Measurements from ENCODE around the gene ITGB2. TPM values are rescaled to one million over a fixed set of nuclear protein-coding genes. Genes with fewer than 3 reads are reported as not detected.

Gene ITGB2
- polyA plus RNA-seq, 2 donors: 7.3 to 10.0 TPM

DNA sequence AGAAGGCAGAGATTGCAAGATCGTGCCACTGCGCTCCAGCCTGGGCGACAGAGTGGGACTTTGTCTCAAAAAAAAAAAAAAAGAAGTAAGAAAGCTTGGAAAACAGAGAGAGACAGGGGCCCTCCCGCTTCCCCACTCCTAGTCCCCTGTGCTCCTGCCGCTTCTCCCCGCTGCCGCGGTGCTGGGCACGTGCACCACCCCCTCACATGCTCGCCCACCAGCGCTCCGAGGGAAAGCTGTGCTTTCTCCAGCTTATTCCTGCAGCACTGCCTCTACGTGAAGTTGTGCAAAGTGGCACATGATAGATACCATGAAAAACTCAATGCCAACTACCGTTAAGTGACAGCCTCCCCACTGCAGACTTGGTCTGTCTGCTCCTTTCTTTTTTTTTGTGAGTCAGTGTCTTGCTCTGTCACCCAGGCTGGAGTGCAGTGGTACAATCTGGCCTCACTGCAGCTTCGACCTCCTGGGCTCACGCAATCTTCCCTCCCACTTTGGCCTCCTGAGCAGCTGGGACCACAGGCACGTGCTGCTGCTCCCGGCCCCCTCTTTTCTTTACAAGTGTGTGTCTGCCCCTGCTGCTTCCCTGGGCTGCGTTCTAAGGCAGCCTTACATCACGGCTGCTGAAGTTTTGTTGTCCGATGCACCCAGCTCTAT lies 34.6 kb upstream of the ITGB2 start:
- no peaks in the 10 kb centered on the region for H3K27me3 ChIP-seq (ENCODE audit: control insufficient read depth in 1 of 2, insufficient read depth in 2 of 2, low read length in 2 of 2)
- 90 to 91% methylated on average over 21 of the region's 21 CpGs for WGBS, 2 donors
- no peak overlapping the region for H3K4me3 ChIP-seq (ENCODE audit: low read depth in 1 of 2, low read length in 2 of 2)
- no peaks in the 10 kb centered on the region for H3K9me3 ChIP-seq (ENCODE audit: control insufficient read depth in 2 of 2, insufficient read depth in 1 of 2, low read depth in 1 of 2, low read length in 1 of 2)
- peaks cover 0 to 34% of the 10 kb centered on the region in 2 donors for H3K36me3 ChIP-seq (ENCODE audit: control insufficient read depth in 2 of 2, insufficient read depth in 2 of 2, low read length in 1 of 2)
- peaks cover 12 to 18% of the 10 kb centered on the region in 2 donors for H3K4me1 ChIP-seq (ENCODE audit: control insufficient read depth in 2 of 2, insufficient read depth in 2 of 2, low read length in 1 of 2)
- H3K27ac ChIP-seq (ENCODE audit: low read depth in 2 of 2, low read length in 1 of 2): no peak overlapping the region

- Histone ChIP-seq H3K36me3 (ENCODE audit: control insufficient read depth in 2 of 2, insufficient read depth in 2 of 2, low read length in 1 of 2) (peaks cover 0 to 32% of the 10 kb centered on the region in 2 donors), H3K4me1 (ENCODE audit: control insufficient read depth in 2 of 2, insufficient read depth in 2 of 2, low read length in 1 of 2) (peaks cover 8 to 14% of the 10 kb centered on the region in 2 donors), H3K4me3 (ENCODE audit: low read depth in 1 of 2, low read length in 2 of 2) (no peak overlapping the region), H3K9me3 (ENCODE audit: control insufficient read depth in 2 of 2, insufficient read depth in 1 of 2, low read depth in 1 of 2, low read length in 1 of 2) (no peaks in the 10 kb centered on the region), H3K27me3 (ENCODE audit: control insufficient read depth in 1 of 2, insufficient read depth in 2 of 2, low read length in 2 of 2) (no peaks in the 10 kb centered on the region), H3K27ac (ENCODE audit: low read depth in 2 of 2, low read length in 1 of 2) (no peak overlapping the region)
- WGBS, 2 donors: 94 to 97% methylated on average over 22 of the region's 22 CpGs
Measured at GRCh38 chr21:44954281-44954771, 33.6 kb upstream of the ITGB2 start.

GRCh38 chr21:44953628-44954021 lies 32.9 kb upstream of the ITGB2 start:
- H3K4me3 ChIP-seq (ENCODE audit: low read depth in 1 of 2, low read length in 2 of 2): no peak overlapping the region
- H3K4me1 ChIP-seq (ENCODE audit: control insufficient read depth in 2 of 2, insufficient read depth in 2 of 2, low read length in 1 of 2): peaks cover 8 to 14% of the 10 kb centered on the region in 2 donors
- H3K36me3 ChIP-seq (ENCODE audit: control insufficient read depth in 2 of 2, insufficient read depth in 2 of 2, low read length in 1 of 2): peaks cover 0 to 35% of the 10 kb centered on the region in 2 donors
- WGBS, 2 donors: 91 to 93% methylated on average over 13 of the region's 13 CpGs
- no peaks in the 10 kb centered on the region for H3K9me3 ChIP-seq (ENCODE audit: control insufficient read depth in 2 of 2, insufficient read depth in 1 of 2, low read depth in 1 of 2, low read length in 1 of 2)
- no peak overlapping the region for H3K27ac ChIP-seq (ENCODE audit: low read depth in 2 of 2, low read length in 1 of 2)
- no peaks in the 10 kb centered on the region for H3K27me3 ChIP-seq (ENCODE audit: control insufficient read depth in 1 of 2, insufficient read depth in 2 of 2, low read length in 2 of 2)

DNA sequence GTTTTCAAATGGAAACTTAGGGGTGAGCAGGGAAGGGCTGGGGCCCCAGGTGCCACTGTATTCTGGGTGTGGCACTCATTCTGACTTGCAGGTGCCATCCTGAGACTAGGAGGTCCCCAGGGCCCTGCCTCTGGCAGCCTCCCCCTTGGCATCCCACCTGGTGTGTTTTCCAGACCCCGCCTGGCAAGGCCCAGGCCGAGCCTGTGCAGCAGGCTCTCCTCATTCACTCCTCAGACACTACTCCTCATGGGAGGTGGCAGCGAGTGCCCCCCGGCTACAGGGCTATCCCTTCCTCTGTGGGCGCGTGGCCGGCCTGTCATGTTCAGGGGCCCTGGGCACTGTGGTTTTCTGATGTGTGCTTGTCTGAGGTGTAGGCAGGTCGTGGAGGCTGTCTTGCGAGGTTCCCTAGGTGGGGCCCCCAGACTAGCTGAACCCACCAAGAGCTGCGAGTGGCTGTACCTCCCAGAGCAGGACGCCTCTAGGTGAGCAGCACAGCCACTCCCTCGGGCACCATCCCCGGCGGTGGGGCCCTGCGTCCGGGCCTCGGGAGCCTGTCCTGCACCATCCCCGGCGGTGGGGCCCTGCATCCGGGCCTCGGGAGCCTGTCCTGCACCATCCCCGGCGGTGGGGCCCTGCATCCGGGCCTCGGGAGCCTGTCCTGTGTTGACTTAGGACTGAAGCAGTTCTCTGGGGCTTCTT lies 32.4 kb upstream of the ITGB2 start:
- 88 to 92% methylated on average over 25 of the region's 25 CpGs for WGBS, 2 donors
- Histone ChIP-seq H3K36me3 (ENCODE audit: control insufficient read depth in 2 of 2, insufficient read depth in 2 of 2, low read length in 1 of 2) (peaks cover 0 to 32% of the 10 kb centered on the region in 2 donors), H3K27ac (ENCODE audit: low read depth in 2 of 2, low read length in 1 of 2) (no peak overlapping the region)

GRCh38 chr21:44952116-44952928 lies 31.6 kb upstream of the ITGB2 start:
- H3K36me3 ChIP-seq (ENCODE audit: control insufficient read depth in 2 of 2, insufficient read depth in 2 of 2, low read length in 1 of 2): peaks cover 0 to 34% of the 10 kb centered on the region in 2 donors
- no peak overlapping the region for H3K27ac ChIP-seq (ENCODE audit: low read depth in 2 of 2, low read length in 1 of 2)
- WGBS, 2 donors: 79 to 81% methylated on average over 24 of the region's 24 CpGs
- peaks cover 0 to 7% of the 10 kb centered on the region in 2 donors for H3K4me1 ChIP-seq (ENCODE audit: control insufficient read depth in 2 of 2, insufficient read depth in 2 of 2, low read length in 1 of 2)
- H3K4me3 ChIP-seq (ENCODE audit: low read depth in 1 of 2, low read length in 2 of 2): no peak overlapping the region
- no peaks in the 10 kb centered on the region for H3K27me3 ChIP-seq (ENCODE audit: control insufficient read depth in 1 of 2, insufficient read depth in 2 of 2, low read length in 2 of 2)
- H3K9me3 ChIP-seq (ENCODE audit: control insufficient read depth in 2 of 2, insufficient read depth in 1 of 2, low read depth in 1 of 2, low read length in 1 of 2): no peaks in the 10 kb centered on the region

More for the DNA sequence above, 32.4 kb upstream of the ITGB2 start:
- Histone ChIP-seq H3K4me3 (ENCODE audit: low read depth in 1 of 2, low read length in 2 of 2) (no peak overlapping the region), H3K9me3 (ENCODE audit: control insufficient read depth in 2 of 2, insufficient read depth in 1 of 2, low read depth in 1 of 2, low read length in 1 of 2) (no peaks in the 10 kb centered on the region), H3K27me3 (ENCODE audit: control insufficient read depth in 1 of 2, insufficient read depth in 2 of 2, low read length in 2 of 2) (no peaks in the 10 kb centered on the region), H3K4me1 (ENCODE audit: control insufficient read depth in 2 of 2, insufficient read depth in 2 of 2, low read length in 1 of 2) (peaks cover 4 to 9% of the 10 kb centered on the region in 2 donors)

- Histone ChIP-seq H3K27me3 (ENCODE audit: control insufficient read depth in 1 of 2, insufficient read depth in 2 of 2, low read length in 2 of 2) (no peaks in the 10 kb centered on the region), H3K4me3 (ENCODE audit: low read depth in 1 of 2, low read length in 2 of 2) (no peak overlapping the region), H3K4me1 (ENCODE audit: control insufficient read depth in 2 of 2, insufficient read depth in 2 of 2, low read length in 1 of 2) (peaks cover 0 to 7% of the 10 kb centered on the region in 2 donors), H3K36me3 (ENCODE audit: control insufficient read depth in 2 of 2, insufficient read depth in 2 of 2, low read length in 1 of 2) (peaks cover 0 to 31% of the 10 kb centered on the region in 2 donors), H3K9me3 (ENCODE audit: control insufficient read depth in 2 of 2, insufficient read depth in 1 of 2, low read depth in 1 of 2, low read length in 1 of 2) (no peaks in the 10 kb centered on the region), H3K27ac (ENCODE audit: low read depth in 2 of 2, low read length in 1 of 2) (no peak overlapping the region)
- 86 to 88% methylated on average over 31 of the region's 31 CpGs for WGBS, 2 donors
Measured at GRCh38 chr21:44951186-44951915, 30.7 kb upstream of the ITGB2 start.

DNA sequence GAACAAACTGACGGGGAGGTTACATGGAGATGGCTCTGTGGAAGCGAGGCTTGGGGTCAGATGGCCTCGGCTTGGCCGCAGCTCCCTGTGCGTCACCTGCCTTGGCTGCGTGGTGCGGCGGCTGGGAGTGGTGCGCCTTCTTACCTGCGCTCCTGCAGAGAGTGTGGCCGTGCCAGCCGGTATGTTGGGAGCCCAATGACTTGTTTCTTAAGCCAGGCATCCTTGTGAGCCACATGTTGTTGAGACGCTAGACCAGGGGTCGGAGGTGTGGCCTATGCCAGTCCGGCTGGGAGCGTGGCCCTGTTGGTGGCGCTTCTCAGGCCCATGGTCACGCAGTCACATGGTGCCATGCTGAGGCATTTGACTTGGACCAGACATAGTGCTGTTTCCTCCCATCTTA lies 29.7 kb upstream of the ITGB2 start:
- H3K4me1 ChIP-seq (ENCODE audit: control insufficient read depth in 2 of 2, insufficient read depth in 2 of 2, low read length in 1 of 2): peaks cover 3 to 7% of the 10 kb centered on the region in 2 donors
- H3K4me3 ChIP-seq (ENCODE audit: low read depth in 1 of 2, low read length in 2 of 2): no peak overlapping the region
- H3K36me3 ChIP-seq (ENCODE audit: control insufficient read depth in 2 of 2, insufficient read depth in 2 of 2, low read length in 1 of 2): peaks cover 0 to 30% of the 10 kb centered on the region in 2 donors
- 90 to 92% methylated on average over 18 of the region's 18 CpGs for WGBS, 2 donors
- no peaks in the 10 kb centered on the region for H3K9me3 ChIP-seq (ENCODE audit: control insufficient read depth in 2 of 2, insufficient read depth in 1 of 2, low read depth in 1 of 2, low read length in 1 of 2)
- H3K27me3 ChIP-seq (ENCODE audit: control insufficient read depth in 1 of 2, insufficient read depth in 2 of 2, low read length in 2 of 2): no peaks in the 10 kb centered on the region
- H3K27ac ChIP-seq (ENCODE audit: low read depth in 2 of 2, low read length in 1 of 2): no peak overlapping the region

DNA sequence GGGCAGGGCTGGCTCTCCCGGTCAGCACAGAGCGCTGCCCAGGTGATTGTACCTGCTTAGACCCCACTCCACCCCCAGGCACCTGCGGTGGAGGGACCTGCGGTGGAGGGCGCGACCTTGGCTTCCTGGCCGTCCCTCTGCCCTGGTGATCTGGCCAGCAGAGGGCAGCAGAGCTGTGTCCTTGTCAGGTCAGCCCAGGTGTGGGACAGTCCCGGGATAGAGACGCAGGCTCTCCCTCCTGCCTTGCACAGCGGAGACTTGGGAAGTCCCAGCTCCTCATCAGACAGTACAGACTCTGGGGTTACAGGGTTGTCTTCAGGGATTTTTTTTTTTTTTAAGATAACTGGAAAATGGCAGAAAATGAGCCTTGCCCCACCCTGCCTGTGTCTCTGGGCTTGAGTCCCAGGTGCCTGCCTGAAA lies 29.1 kb upstream of the ITGB2 start:
- no peak overlapping the region for H3K27ac ChIP-seq (ENCODE audit: low read depth in 2 of 2, low read length in 1 of 2)
- H3K9me3 ChIP-seq (ENCODE audit: control insufficient read depth in 2 of 2, insufficient read depth in 1 of 2, low read depth in 1 of 2, low read length in 1 of 2): no peaks in the 10 kb centered on the region
- H3K4me1 ChIP-seq (ENCODE audit: control insufficient read depth in 2 of 2, insufficient read depth in 2 of 2, low read length in 1 of 2): peaks cover 3 to 7% of the 10 kb centered on the region in 2 donors
- 7 to 10% methylated on average over 10 of the region's 10 CpGs for WGBS, 2 donors
- peaks cover 3 to 35% of the 10 kb centered on the region in 2 donors for H3K36me3 ChIP-seq (ENCODE audit: control insufficient read depth in 2 of 2, insufficient read depth in 2 of 2, low read length in 1 of 2)
- H3K4me3 ChIP-seq (ENCODE audit: low read depth in 1 of 2, low read length in 2 of 2): no peak overlapping the region
- H3K27me3 ChIP-seq (ENCODE audit: control insufficient read depth in 1 of 2, insufficient read depth in 2 of 2, low read length in 2 of 2): no peaks in the 10 kb centered on the region

Measured in esophagus (tissue), 2 donors.